ENCODE data around the gene CENPE.

Gene CENPE

DNA sequence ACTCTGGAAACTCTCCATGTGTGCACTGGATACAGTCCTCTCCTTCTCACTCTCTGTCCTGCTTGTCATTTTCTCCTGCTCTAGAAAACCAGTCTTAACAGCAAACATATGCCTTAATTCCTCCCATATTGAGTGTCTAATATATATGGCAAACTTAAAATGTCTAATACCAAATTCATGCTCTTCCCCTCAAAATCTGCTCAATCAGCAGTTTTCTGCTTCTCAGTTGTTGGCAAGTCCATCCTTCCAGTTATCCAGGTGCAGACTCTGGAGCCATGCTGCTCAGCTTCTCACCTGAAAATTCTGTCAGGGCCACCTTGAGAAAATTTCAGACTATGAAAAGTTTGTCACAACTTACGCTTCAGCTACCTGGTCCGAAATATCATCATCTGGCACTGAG is 3.1 kb upstream of the CENPE start:
- Histone ChIP-seq H3K4me3 (ENCODE audit: low read length in 2 of 2) (no peak overlapping the region), H4K8ac (ENCODE audit: low read depth, low read length) (no peak overlapping the region), H3K27ac (replicated peaks; ENCODE audit: low read length) (no peak overlapping the region), H3K36me3 (replicated peaks in 1 of 2; ENCODE audit: control insufficient read depth in 2 of 2, insufficient read depth in 2 of 2, low read length in 2 of 2) (peaks cover 0 to 5% of the 10 kb centered on the region in 2 donors), H3K9me3 (replicated peaks in 1 of 2; ENCODE audit: control insufficient read depth in 2 of 2, insufficient read depth in 1 of 2, low read depth in 1 of 2, low read length in 2 of 2) (no peaks in the 10 kb centered on the region), H2BK120ac (ENCODE audit: low read depth, low read length) (no peak overlapping the region), H2AK5ac (ENCODE audit: low read depth, low read length) (no peak overlapping the region), H3K23ac (ENCODE audit: low read depth, low read length, poor library complexity) (no peak overlapping the region), H4K91ac (ENCODE audit: low read depth, low read length, poor library complexity) (no peak overlapping the region), H3K4ac (ENCODE audit: low read length) (no peak overlapping the region), H2BK12ac (ENCODE audit: low read length) (no peak overlapping the region), H2BK15ac (ENCODE audit: low read length) (no peak overlapping the region), H3K14ac (ENCODE audit: low read length) (no peak overlapping the region), H3K4me2 (ENCODE audit: insufficient read depth, low read length, poor library complexity, severe bottlenecking) (no peak overlapping the region), H3K79me1 (ENCODE audit: low read depth, low read length) (peaks cover 2% of the 10 kb centered on the region), H2AFZ (ENCODE audit: low read length) (peak overlapping the region; percentile 84), H3K4me1 (ENCODE audit: control insufficient read depth in 2 of 2, insufficient read depth in 1 of 2, low read depth in 1 of 2, low read length in 2 of 2) (peaks cover 2 to 11% of the 10 kb centered on the region in 2 donors), H3K9ac (ENCODE audit: low read depth, low read length, poor library complexity) (no peak overlapping the region), H3K18ac (ENCODE audit: low read length) (no peak overlapping the region), H3K27me3 (ENCODE audit: control insufficient read depth in 3 of 3, insufficient read depth in 3 of 3, low read depth in 1 of 3, low read length in 3 of 3) (no peaks in the 10 kb centered on the region), H2BK5ac (ENCODE audit: low read length) (no peak overlapping the region)
- WGBS, 2 donors (ENCODE audit: extremely low coverage in 2 of 2, insufficient read length in 2 of 2, insufficient replicate concordance in 1 of 2): no CpG with 5 or more reads among the region's 2 CpGs
- no peak for DNase-seq (ENCODE audit: low spot score)

DNA sequence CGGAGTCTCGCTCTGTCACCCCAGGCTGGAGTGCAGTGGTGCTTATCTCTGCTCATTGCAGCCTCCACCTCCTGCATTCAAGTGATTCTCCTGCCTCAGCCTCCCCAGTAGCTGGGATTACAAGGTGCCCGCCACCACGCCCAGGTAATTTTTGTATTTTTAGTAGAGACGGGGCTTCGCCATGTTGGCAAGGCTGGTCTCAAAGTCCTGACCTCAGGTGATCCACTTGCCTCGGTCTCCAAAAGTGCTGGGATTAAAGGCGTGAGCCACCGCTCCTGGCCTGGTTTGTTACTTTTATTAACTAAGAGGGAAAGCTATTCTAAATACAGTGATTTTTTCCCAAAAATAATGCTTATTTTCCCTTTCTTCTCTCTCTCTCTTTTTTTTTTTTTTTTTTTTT is 866 bp upstream of the CENPE start:
- H3K4ac ChIP-seq (ENCODE audit: low read length): no peak overlapping the region
- no peak overlapping the region for H2BK120ac ChIP-seq (ENCODE audit: low read depth, low read length)
- H3K27me3 ChIP-seq (ENCODE audit: control insufficient read depth in 3 of 3, insufficient read depth in 3 of 3, low read depth in 1 of 3, low read length in 3 of 3): no peaks in the 10 kb centered on the region
- no peak overlapping the region for H3K14ac ChIP-seq (ENCODE audit: low read length)
- no peak overlapping the region for H3K4me3 ChIP-seq (ENCODE audit: low read length in 2 of 2)
- no peak overlapping the region for H3K23ac ChIP-seq (ENCODE audit: low read depth, low read length, poor library complexity)
- DNase-seq (ENCODE audit: low spot score): no peak
- H3K4me2 ChIP-seq (ENCODE audit: insufficient read depth, low read length, poor library complexity, severe bottlenecking): no peak overlapping the region
- no peak overlapping the region for H2BK5ac ChIP-seq (ENCODE audit: low read length)
- H3K9ac ChIP-seq (ENCODE audit: low read depth, low read length, poor library complexity): no peak overlapping the region
- peaks cover 2% of the 10 kb centered on the region for H3K79me1 ChIP-seq (ENCODE audit: low read depth, low read length)
- H3K4me1 ChIP-seq (ENCODE audit: control insufficient read depth in 2 of 2, insufficient read depth in 1 of 2, low read depth in 1 of 2, low read length in 2 of 2): peaks cover 2 to 11% of the 10 kb centered on the region in 2 donors
- H2BK15ac ChIP-seq (ENCODE audit: low read length): no peak overlapping the region
- no peak overlapping the region for H3K27ac ChIP-seq (replicated peaks; ENCODE audit: low read length)
- H2AFZ ChIP-seq (ENCODE audit: low read length): peak overlapping the region; percentile 93
- peaks cover 0 to 27% of the 10 kb centered on the region in 2 donors for H3K36me3 ChIP-seq (replicated peaks in 1 of 2; ENCODE audit: control insufficient read depth in 2 of 2, insufficient read depth in 2 of 2, low read length in 2 of 2)
- no peaks in the 10 kb centered on the region for H3K9me3 ChIP-seq (replicated peaks in 1 of 2; ENCODE audit: control insufficient read depth in 2 of 2, insufficient read depth in 1 of 2, low read depth in 1 of 2, low read length in 2 of 2)
- H3K18ac ChIP-seq (ENCODE audit: low read length): no peak overlapping the region
- no peak overlapping the region for H2AK5ac ChIP-seq (ENCODE audit: low read depth, low read length)
- H4K8ac ChIP-seq (ENCODE audit: low read depth, low read length): no peak overlapping the region
- H4K91ac ChIP-seq (ENCODE audit: low read depth, low read length, poor library complexity): no peak overlapping the region
- H2BK12ac ChIP-seq (ENCODE audit: low read length): no peak overlapping the region
- WGBS, 2 donors (ENCODE audit: extremely low coverage in 2 of 2, insufficient read length in 2 of 2, insufficient replicate concordance in 1 of 2): no CpG with 5 or more reads among the region's 9 CpGs

DNA sequence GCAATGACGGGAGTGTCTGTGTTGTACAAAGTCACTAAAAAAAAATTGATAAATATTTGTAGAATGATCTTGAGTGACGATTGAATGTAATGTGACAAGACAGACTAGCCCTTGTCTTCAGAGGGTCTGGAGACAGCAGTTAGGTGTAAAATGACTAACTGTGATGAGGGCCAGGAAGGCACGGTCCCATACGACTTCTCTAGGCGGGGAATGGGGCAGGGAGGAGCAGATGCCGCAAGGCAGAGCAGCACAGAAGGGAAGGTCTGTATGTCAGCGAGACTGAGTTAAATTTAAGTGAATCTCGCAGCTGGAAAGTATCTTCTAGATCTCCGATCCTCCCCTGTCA is 405 bp downstream of the CENPE start:
- H3K9me3 ChIP-seq (replicated peaks in 1 of 2; ENCODE audit: control insufficient read depth in 2 of 2, insufficient read depth in 1 of 2, low read depth in 1 of 2, low read length in 2 of 2): peaks cover 0 to 8% of the 10 kb centered on the region in 2 donors
- H3K4ac ChIP-seq (ENCODE audit: low read length): no peak overlapping the region
- DNase-seq (ENCODE audit: low spot score): no peak
- H3K18ac ChIP-seq (ENCODE audit: low read length): no peak overlapping the region
- no peak overlapping the region for H3K23ac ChIP-seq (ENCODE audit: low read depth, low read length, poor library complexity)
- H3K36me3 ChIP-seq (replicated peaks in 1 of 2; ENCODE audit: control insufficient read depth in 2 of 2, insufficient read depth in 2 of 2, low read length in 2 of 2): peaks cover 0 to 40% of the 10 kb centered on the region in 2 donors
- peak overlapping the region; percentile 93 for H2AFZ ChIP-seq (ENCODE audit: low read length)
- no CpG with 5 or more reads among the region's 9 CpGs for WGBS, 2 donors (ENCODE audit: extremely low coverage in 2 of 2, insufficient read length in 2 of 2, insufficient replicate concordance in 1 of 2)
- H3K4me3 ChIP-seq (ENCODE audit: low read length in 2 of 2): peak overlapping the region; percentile 78 to 90
- no peaks in the 10 kb centered on the region for H3K27me3 ChIP-seq (ENCODE audit: control insufficient read depth in 3 of 3, insufficient read depth in 3 of 3, low read depth in 1 of 3, low read length in 3 of 3)
- no peak overlapping the region for H2BK120ac ChIP-seq (ENCODE audit: low read depth, low read length)
- no peak overlapping the region for H2BK5ac ChIP-seq (ENCODE audit: low read length)
- H3K9ac ChIP-seq (ENCODE audit: low read depth, low read length, poor library complexity): peak overlapping the region; percentile 95
- no peak overlapping the region for H4K8ac ChIP-seq (ENCODE audit: low read depth, low read length)
- H2BK15ac ChIP-seq (ENCODE audit: low read length): no peak overlapping the region
- H3K79me1 ChIP-seq (ENCODE audit: low read depth, low read length): peaks cover 2% of the 10 kb centered on the region
- H3K14ac ChIP-seq (ENCODE audit: low read length): no peak overlapping the region
- no peak overlapping the region for H2AK5ac ChIP-seq (ENCODE audit: low read depth, low read length)
- no peak overlapping the region for H2BK12ac ChIP-seq (ENCODE audit: low read length)
- H3K4me1 ChIP-seq (ENCODE audit: control insufficient read depth in 2 of 2, insufficient read depth in 1 of 2, low read depth in 1 of 2, low read length in 2 of 2): peaks cover 2 to 11% of the 10 kb centered on the region in 2 donors
- no peak overlapping the region for H4K91ac ChIP-seq (ENCODE audit: low read depth, low read length, poor library complexity)
- peak overlapping the region; percentile 53 for H3K27ac ChIP-seq (replicated peaks; ENCODE audit: low read length)
- peak overlapping the region; percentile 46 for H3K4me2 ChIP-seq (ENCODE audit: insufficient read depth, low read length, poor library complexity, severe bottlenecking)

DNA sequence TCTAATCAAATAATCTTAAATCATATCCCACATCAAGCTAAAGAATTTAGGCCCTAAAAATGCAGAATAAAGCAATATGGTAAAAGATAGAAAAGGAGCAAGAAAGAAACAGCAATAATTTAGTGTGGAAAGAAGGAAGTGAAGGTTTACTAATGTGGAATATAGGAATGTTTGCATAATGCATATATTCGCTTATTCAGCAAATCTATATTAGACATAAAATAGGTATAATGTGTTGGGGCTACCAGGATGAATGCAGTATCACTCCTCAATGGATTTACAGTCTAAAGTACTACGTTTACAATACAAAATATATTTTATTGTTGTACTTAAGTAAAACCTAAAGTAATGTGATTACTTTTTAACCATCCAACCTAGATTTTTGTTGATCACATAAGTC is 4.7 kb downstream of the CENPE start:
- no peak overlapping the region for H3K23ac ChIP-seq (ENCODE audit: low read depth, low read length, poor library complexity)
- H2AFZ ChIP-seq (ENCODE audit: low read length): no peak overlapping the region
- H3K4me1 ChIP-seq (ENCODE audit: control insufficient read depth in 2 of 2, insufficient read depth in 1 of 2, low read depth in 1 of 2, low read length in 2 of 2): peaks cover 0 to 7% of the 10 kb centered on the region in 2 donors
- H2BK120ac ChIP-seq (ENCODE audit: low read depth, low read length): no peak overlapping the region
- no peak overlapping the region for H2BK12ac ChIP-seq (ENCODE audit: low read length)
- H2BK5ac ChIP-seq (ENCODE audit: low read length): no peak overlapping the region
- H4K8ac ChIP-seq (ENCODE audit: low read depth, low read length): no peak overlapping the region
- H3K27me3 ChIP-seq (ENCODE audit: control insufficient read depth in 3 of 3, insufficient read depth in 3 of 3, low read depth in 1 of 3, low read length in 3 of 3): no peaks in the 10 kb centered on the region
- no CpG with 5 or more reads among the region's 2 CpGs for WGBS, 2 donors (ENCODE audit: extremely low coverage in 2 of 2, insufficient read length in 2 of 2, insufficient replicate concordance in 1 of 2)
- H3K27ac ChIP-seq (replicated peaks; ENCODE audit: low read length): no peak overlapping the region
- peaks cover 0 to 22% of the 10 kb centered on the region in 2 donors for H3K9me3 ChIP-seq (replicated peaks in 1 of 2; ENCODE audit: control insufficient read depth in 2 of 2, insufficient read depth in 1 of 2, low read depth in 1 of 2, low read length in 2 of 2)
- H2AK5ac ChIP-seq (ENCODE audit: low read depth, low read length): no peak overlapping the region
- H3K9ac ChIP-seq (ENCODE audit: low read depth, low read length, poor library complexity): no peak overlapping the region
- no peak overlapping the region for H3K4me2 ChIP-seq (ENCODE audit: insufficient read depth, low read length, poor library complexity, severe bottlenecking)
- no peak for DNase-seq (ENCODE audit: low spot score)
- no peak overlapping the region for H3K18ac ChIP-seq (ENCODE audit: low read length)
- H3K14ac ChIP-seq (ENCODE audit: low read length): no peak overlapping the region
- no peak overlapping the region for H3K4me3 ChIP-seq (ENCODE audit: low read length in 2 of 2)
- no peak overlapping the region for H2BK15ac ChIP-seq (ENCODE audit: low read length)
- no peak overlapping the region for H4K91ac ChIP-seq (ENCODE audit: low read depth, low read length, poor library complexity)
- H3K4ac ChIP-seq (ENCODE audit: low read length): no peak overlapping the region
- peaks cover 2% of the 10 kb centered on the region for H3K79me1 ChIP-seq (ENCODE audit: low read depth, low read length)
- H3K36me3 ChIP-seq (replicated peaks in 1 of 2; ENCODE audit: control insufficient read depth in 2 of 2, insufficient read depth in 2 of 2, low read length in 2 of 2): peaks cover 2 to 52% of the 10 kb centered on the region in 2 donors
